Stimulated activated CD8-positive, alpha-beta memory T cell treated with anti-CD3 and anti-CD28 coated beads, Interleukin-12 subunit alpha, Interleukin-12 subunit beta, amount 100 ng/mL, for 24 hours (primary cell): ENCODE measurements around the gene NUDT3.
"Not testable (repeated sequence)": the region's sequence is repeated elsewhere in the genome, so short reads cannot be mapped to it uniquely, and the experiment has no call there.

Experiments used
- DNase-seq: peaks from one replicate; pipeline ENCODE4 v3.0.0-alpha.2; 2020; ENCODE audit errors: extremely low read depth

Gene NUDT3

GRCh38 chr6:34252395-34252794 lies 140.1 kb downstream of the NUDT3 start:
- not testable (repeated sequence) for DNase-seq

- no peak for DNase-seq
Measured at GRCh38 chr6:34249469-34250261, 142.8 kb downstream of the NUDT3 start.

- peak; percentile 94 for DNase-seq
Measured at GRCh38 chr6:34248727-34249468, 143.6 kb downstream of the NUDT3 start, which contains the start of gene SMIM29. TSS of gene SMIM29 (minus strand) at chr6:34249006. CDS start at chr6:34247791, 1,215 bp downstream.

GRCh38 chr6:34248198-34248726 lies 144.2 kb downstream of the NUDT3 start:
- DNase-seq, result no peak

GRCh38 chr6:34247481-34248197 lies 144.8 kb downstream of the NUDT3 start:
- no peak for DNase-seq

GRCh38 chr6:34246563-34247391 lies 145.7 kb downstream of the NUDT3 start:
- no peak for DNase-seq

GRCh38 chr6:34246249-34246562 lies 146.3 kb downstream of the NUDT3 start:
- DNase-seq, result no peak

GRCh38 chr6:34245761-34246140 lies 146.7 kb downstream of the NUDT3 start:
- DNase-seq, result not testable (repeated sequence)

GRCh38 chr6:34245032-34245760 lies 147.3 kb downstream of the NUDT3 start:
- DNase-seq, result not testable (repeated sequence)

GRCh38 chr6:34243901-34244884 lies 148.3 kb downstream of the NUDT3 start:
- no peak for DNase-seq

- no peak for DNase-seq
Measured at GRCh38 chr6:34243131-34243771, 149.2 kb downstream of the NUDT3 start.

- no peak for DNase-seq
Measured at GRCh38 chr6:34242252-34243130, 150.0 kb downstream of the NUDT3 start.

GRCh38 chr6:34241351-34242215 lies 150.9 kb downstream of the NUDT3 start:
- DNase-seq, result no peak

- DNase-seq, result no peak
Measured at GRCh38 chr6:34240329-34241248, 151.9 kb downstream of the NUDT3 start.

GRCh38 chr6:34239893-34240292 lies 152.6 kb downstream of the NUDT3 start:
- DNase-seq, result no peak

- DNase-seq, result no peak
Measured at GRCh38 chr6:34239500-34239825, 153.0 kb downstream of the NUDT3 start.
